BLaER1 treated with 17β-estradiol and CSF1 and Interleukin-3, amounts not matched to agents 10 nM and 100 nM (cell line): ENCODE results near the gene SLC41A3.

ENCODE experiments used
- H3K27ac ChIP-seq, 11 experiments: shearing (Covaris generic); formaldehyde crosslinking; 2 replicates each; pipeline ENCODE4 v1.8.1; 2022
- H3K27me3 ChIP-seq, 11 experiments: shearing (Covaris generic); formaldehyde crosslinking; 2 replicates each; pipeline ENCODE4 v1.8.1; 2022
- H3K36me3 ChIP-seq, 11 experiments: shearing (Covaris generic); formaldehyde crosslinking; 2 replicates each; pipeline ENCODE4 v1.8.1; 2022
- H3K4me1 ChIP-seq, 10 experiments: shearing (Covaris generic); formaldehyde crosslinking; 2 replicates each; pipeline ENCODE4 v1.8.1; 2022
- H3K4me2 ChIP-seq, 11 experiments: shearing (Covaris generic); formaldehyde crosslinking; 2 replicates each; pipeline ENCODE4 v1.8.1; 2022
- H3K4me3 ChIP-seq, 10 experiments: shearing (Covaris generic); formaldehyde crosslinking; 2 replicates each; pipeline ENCODE4 v1.8.1; 2022
- H3K9ac ChIP-seq, 11 experiments: shearing (Covaris generic); formaldehyde crosslinking; 2 replicates each; pipeline ENCODE4 v1.8.1; 2022
- H3K9me3 ChIP-seq, 11 experiments: shearing (Covaris generic); formaldehyde crosslinking; replicated peaks in 1 of 11; 2 replicates each; pipeline ENCODE4 v1.8.1; 2022
- H4K20me1 ChIP-seq, 11 experiments: shearing (Covaris generic); formaldehyde crosslinking; 2 replicates each; pipeline ENCODE4 v1.8.1; 2022
- Cebpa-rat ChIP-seq, 11 experiments: shearing (Covaris generic); IDR thresholded peaks; 2 replicates each; pipeline ENCODE4 v1.8.1; 2022

The SLC41A3 gene

DNA sequence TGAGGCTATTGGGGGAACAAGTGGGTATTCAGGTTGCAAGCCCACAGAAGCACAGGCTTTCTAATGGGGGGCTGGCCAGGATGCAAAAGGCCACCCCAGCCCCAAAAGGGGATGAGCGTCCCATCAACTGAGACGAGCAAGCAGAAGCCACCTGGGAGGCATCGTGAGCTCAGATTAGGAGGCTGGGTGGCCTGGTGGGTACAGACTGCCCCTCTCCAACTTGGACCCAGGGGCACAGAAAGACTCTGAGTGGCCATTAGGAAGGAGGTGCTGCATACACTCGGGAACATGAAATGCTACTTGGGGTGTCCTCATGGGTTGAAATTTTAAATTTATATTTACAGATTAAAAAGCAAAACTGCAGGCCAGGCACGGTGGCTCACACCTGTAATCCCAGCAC lies 29.1 kb downstream of the SLC41A3 start:
- H3K9me3 ChIP-seq, result no peaks in the 10 kb centered on the region
- no peak overlapping the region for H3K4me2 ChIP-seq
- peaks cover 0 to 18% (median 0%) of the 10 kb centered on the region in 11 experiments; a peak in 4 of 22 replicates for H3K36me3 ChIP-seq
- no peak overlapping the region for H3K4me3 ChIP-seq
- H3K9ac ChIP-seq, result no peak overlapping the region
- H3K4me1 ChIP-seq, result peaks cover 16 to 22% (median 17%) of the 10 kb centered on the region in 10 experiments
- H3K27ac ChIP-seq, result no peak overlapping the region
- H3K27me3 ChIP-seq, result no peaks in the 10 kb centered on the region
- peaks cover 0 to 9% (median 0%) of the 10 kb centered on the region in 11 experiments; a peak in 4 of 22 replicates for H4K20me1 ChIP-seq
- no peak for TF ChIP-seq Cebpa-rat (IDR thresholded peaks at IDR 0.05)

DNA sequence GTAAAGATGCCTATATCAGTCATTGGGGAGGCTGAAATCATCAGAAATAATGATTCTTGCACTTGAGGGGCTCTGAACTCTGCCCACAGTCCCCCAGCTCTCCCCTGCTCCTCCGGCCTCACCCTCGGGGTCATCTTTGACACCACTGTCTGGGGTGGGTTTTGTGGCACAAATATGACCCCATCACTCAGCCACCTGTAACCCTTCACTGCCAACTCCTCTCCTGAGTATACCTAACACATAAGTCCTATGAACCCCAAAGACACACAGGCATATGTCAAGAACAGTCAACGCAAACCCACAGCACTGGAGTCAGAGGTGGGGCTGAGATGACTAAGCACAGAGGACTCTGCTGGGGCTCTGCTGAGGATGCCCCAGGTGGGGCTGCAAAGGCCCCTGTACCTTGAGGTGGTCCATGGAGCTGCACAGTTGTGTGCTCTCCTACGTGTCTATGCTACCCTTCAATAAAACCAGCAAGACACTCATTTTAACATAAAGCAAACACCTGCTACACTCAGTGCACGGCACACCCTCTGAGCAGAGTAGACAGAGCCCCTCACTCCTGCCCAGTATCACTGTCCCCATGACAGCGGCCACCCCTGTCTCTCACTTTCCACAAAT lies 29.9 kb downstream of the SLC41A3 start:
- Histone ChIP-seq H3K4me2 (no peak overlapping the region), H3K36me3 (peaks cover 0 to 19% (median 0%) of the 10 kb centered on the region in 11 experiments; a peak in 5 of 22 replicates), H3K27me3 (no peaks in the 10 kb centered on the region), H4K20me1 (peaks cover 0 to 9% (median 0%) of the 10 kb centered on the region in 11 experiments; a peak in 3 of 22 replicates), H3K27ac (no peak overlapping the region), H3K9ac (no peak overlapping the region), H3K9me3 (no peaks in the 10 kb centered on the region), H3K4me1 (peaks cover 16 to 22% (median 17%) of the 10 kb centered on the region in 10 experiments), H3K4me3 (no peak overlapping the region)
- no peak for TF ChIP-seq Cebpa-rat (IDR thresholded peaks at IDR 0.05)

DNA sequence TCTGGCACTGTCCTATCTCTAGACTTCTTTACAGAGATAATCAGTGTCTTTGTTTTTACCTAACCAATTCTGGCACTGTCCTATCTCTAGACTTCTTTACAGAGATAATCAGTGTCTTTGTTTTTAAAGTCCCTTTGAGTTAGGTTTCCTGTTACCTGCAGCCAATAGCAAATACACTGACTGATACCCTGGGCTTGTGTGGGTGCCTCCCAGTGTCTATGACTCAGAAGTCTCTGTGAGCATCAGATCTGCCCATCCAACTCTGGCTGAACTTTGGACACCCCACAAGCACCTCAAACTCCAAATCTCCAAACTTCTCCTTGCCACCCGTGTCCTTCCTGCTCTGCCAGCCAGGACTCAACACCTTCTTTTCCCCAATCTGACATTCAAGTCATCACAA lies 30.4 kb downstream of the SLC41A3 start:
- Histone ChIP-seq H3K27ac (no peak overlapping the region), H3K27me3 (no peaks in the 10 kb centered on the region), H4K20me1 (peaks cover 0 to 9% (median 0%) of the 10 kb centered on the region in 11 experiments; a peak in 3 of 22 replicates), H3K4me1 (peaks cover 16 to 22% (median 17%) of the 10 kb centered on the region in 10 experiments), H3K9me3 (no peaks in the 10 kb centered on the region), H3K9ac (no peak overlapping the region), H3K4me2 (no peak overlapping the region), H3K36me3 (peaks cover 0 to 19% (median 0%) of the 10 kb centered on the region in 11 experiments; a peak in 5 of 22 replicates), H3K4me3 (no peak overlapping the region)
- no peak for TF ChIP-seq Cebpa-rat (IDR thresholded peaks at IDR 0.05)

DNA sequence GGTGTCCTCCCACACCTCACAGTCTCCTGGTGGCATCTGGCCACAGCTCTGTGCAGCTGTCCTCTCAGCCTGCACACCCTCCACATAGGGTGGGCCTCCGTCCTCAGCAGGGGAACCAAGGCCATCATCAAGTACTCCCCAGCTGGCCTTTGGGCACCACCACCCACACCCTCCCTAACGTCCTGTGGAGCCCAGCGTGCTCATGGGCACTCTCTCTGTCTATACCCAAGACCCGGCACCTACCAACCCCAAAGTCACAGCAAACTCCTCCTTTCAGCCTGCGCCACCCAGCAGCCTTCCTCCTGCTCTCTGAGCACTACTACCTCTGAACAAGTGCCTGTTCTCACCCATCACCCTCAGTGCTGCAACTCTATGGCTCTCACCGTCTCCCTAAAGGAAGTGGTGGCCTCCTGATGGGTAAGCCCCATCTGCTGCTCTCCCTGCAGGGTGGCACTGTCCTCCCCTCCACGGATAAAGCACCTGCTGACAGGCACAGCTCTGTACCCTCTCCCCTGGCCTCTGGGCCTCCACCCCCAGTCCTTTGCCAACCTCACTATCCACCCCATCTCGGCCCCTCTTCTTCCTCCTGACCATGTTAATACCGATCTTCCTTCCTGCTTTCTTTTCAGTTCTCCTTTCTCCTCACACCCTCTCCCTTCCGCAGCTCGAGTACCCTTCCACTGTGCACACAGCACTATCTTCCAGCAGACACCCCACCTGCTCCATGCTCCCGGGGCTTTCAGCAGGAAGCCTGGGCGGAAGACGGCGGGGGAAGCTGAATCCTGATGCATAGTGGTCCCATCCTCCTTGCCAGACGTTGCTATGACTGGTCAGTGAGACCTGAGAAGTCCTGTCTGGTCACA lies 31.5 kb downstream of the SLC41A3 start:
- Histone ChIP-seq H3K27ac (peak overlapping the region in 3 of 11 experiments; percentile 9 to 26 (median 17); a peak in 2 of 22 replicates), H3K4me2 (peak overlapping the region; percentile 62 to 82 (median 72))

DNA sequence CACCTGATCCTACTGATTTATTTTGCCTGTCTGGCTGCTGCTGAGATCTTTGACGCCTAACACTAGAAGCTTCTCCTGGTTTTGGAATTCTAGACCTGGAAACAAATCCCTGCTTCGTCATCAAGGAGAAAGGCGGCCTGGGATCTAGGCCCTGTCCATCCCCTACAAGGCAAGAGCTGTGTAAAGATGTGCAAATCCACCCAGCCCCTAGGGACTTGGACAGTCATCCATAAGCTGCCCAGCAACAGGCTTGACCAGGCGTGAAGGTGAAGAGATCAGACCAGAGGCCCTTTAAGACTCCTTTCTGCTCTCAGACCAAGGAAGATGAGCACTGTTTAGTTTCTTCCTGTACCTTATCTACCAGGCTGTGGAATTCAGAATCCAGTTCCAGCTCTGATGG lies 32.2 kb downstream of the SLC41A3 start:
- Histone ChIP-seq H3K9me3 (no peaks in the 10 kb centered on the region), H3K4me1 (peaks cover 16 to 18% (median 17%) of the 10 kb centered on the region in 10 experiments), H3K27me3 (no peaks in the 10 kb centered on the region), H3K27ac (peak overlapping the region in 2 of 11 experiments; percentile 9 to 17; a peak in 1 of 22 replicates), H4K20me1 (peaks cover 0 to 9% (median 0%) of the 10 kb centered on the region in 11 experiments; a peak in 3 of 22 replicates), H3K4me2 (peak overlapping the region; percentile 62 to 82 (median 72); a peak in 16 of 22 replicates), H3K4me3 (no peak overlapping the region), H3K36me3 (peaks cover 0 to 19% (median 0%) of the 10 kb centered on the region in 11 experiments; a peak in 6 of 22 replicates), H3K9ac (no peak overlapping the region)
- TF ChIP-seq Cebpa-rat (IDR thresholded peaks at IDR 0.05), result no peak

More for the DNA sequence above, 31.5 kb downstream of the SLC41A3 start:
- Histone ChIP-seq H3K36me3 (peaks cover 0 to 19% (median 0%) of the 10 kb centered on the region in 11 experiments; a peak in 5 of 22 replicates), H3K9ac (peak overlapping the region in 1 of 11 experiments; percentile 9; a peak in 1 of 22 replicates), H3K27me3 (no peaks in the 10 kb centered on the region), H3K9me3 (no peaks in the 10 kb centered on the region), H3K4me3 (no peak overlapping the region), H3K4me1 (peaks cover 16 to 22% (median 17%) of the 10 kb centered on the region in 10 experiments), H4K20me1 (peaks cover 0 to 9% (median 0%) of the 10 kb centered on the region in 11 experiments; a peak in 3 of 22 replicates)
- TF ChIP-seq Cebpa-rat (IDR thresholded peaks at IDR 0.05), result no peak

DNA sequence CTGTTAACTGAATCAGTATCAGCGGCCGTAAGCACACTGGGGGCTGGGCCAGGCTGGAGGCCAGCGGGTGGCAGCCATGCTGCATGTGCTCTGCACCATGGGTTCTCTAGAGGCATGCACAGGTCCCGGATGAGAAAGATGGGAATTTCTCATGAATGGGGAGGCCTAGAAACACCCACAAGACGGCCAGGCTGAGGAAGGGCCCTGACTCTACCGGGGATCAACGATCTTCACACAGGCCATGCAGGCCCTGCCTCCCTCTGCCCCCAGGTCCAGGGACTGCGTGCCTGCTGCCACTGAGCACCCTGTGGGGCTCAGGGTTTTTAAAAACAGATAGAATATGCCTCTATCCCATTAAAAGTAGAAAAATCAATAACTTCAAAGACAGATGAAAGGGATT lies 32.7 kb downstream of the SLC41A3 start:
- no peaks in the 10 kb centered on the region for H3K9me3 ChIP-seq
- no peak overlapping the region for H3K9ac ChIP-seq
- H3K36me3 ChIP-seq, result peaks cover 0 to 19% (median 0%) of the 10 kb centered on the region in 11 experiments; a peak in 6 of 22 replicates
- H4K20me1 ChIP-seq, result peaks cover 0 to 9% (median 0%) of the 10 kb centered on the region in 11 experiments; a peak in 1 of 22 replicates
- TF ChIP-seq Cebpa-rat (IDR thresholded peaks at IDR 0.05), result no peak
- H3K4me1 ChIP-seq, result peaks cover 16 to 18% (median 17%) of the 10 kb centered on the region in 10 experiments
- H3K4me3 ChIP-seq, result no peak overlapping the region
- no peak overlapping the region for H3K4me2 ChIP-seq
- no peaks in the 10 kb centered on the region for H3K27me3 ChIP-seq
- H3K27ac ChIP-seq, result no peak overlapping the region

DNA sequence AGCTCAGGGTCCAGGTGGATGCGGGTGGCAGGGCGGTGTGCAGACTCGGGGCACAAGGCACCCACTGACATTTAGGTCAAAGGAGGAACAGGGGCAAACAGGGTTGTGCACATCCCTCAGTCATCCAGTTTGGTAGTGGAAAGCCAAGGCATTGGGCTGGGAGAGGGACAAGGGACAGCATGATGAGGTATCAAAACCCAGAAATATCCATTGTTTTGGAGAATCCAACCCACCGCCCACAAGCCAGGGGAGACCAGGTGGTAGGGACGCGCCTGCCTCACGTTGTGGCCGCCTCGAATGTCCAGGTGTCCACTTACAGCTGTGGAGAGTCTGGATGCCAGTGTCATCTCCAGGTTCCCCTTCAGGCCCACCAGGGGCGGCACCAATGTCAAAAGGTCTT lies 33.3 kb downstream of the SLC41A3 start:
- Histone ChIP-seq H3K27ac (no peak overlapping the region), H3K36me3 (peaks cover 0 to 15% (median 0%) of the 10 kb centered on the region in 11 experiments; a peak in 6 of 22 replicates), H3K9me3 (no peaks in the 10 kb centered on the region), H3K4me2 (no peak overlapping the region), H3K4me3 (no peak overlapping the region), H4K20me1 (peaks cover 0 to 9% (median 0%) of the 10 kb centered on the region in 11 experiments; a peak in 1 of 22 replicates), H3K9ac (no peak overlapping the region), H3K4me1 (peaks cover 16 to 18% (median 17%) of the 10 kb centered on the region in 10 experiments), H3K27me3 (no peaks in the 10 kb centered on the region)
- no peak for TF ChIP-seq Cebpa-rat (IDR thresholded peaks at IDR 0.05)

DNA sequence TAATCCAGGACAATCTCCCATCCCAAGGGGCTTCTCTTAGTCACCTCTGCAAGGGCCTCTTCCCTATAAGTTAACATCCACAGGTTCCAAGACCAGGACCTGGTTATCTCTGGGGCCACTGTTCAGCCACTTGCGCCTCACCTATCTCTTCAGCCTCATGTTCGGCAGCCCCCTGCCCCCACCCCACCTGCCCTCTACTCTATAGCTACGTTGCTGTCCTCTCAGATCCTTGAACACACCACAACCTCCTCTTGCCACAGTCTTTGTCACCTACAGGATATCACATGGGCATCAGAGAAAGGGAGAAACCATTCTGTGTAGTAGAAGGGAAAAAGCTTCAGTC lies 33.9 kb downstream of the SLC41A3 start:
- no peak for TF ChIP-seq Cebpa-rat (IDR thresholded peaks at IDR 0.05)
- Histone ChIP-seq H3K4me3 (no peak overlapping the region), H3K9me3 (no peaks in the 10 kb centered on the region), H3K36me3 (peaks cover 0 to 12% (median 0%) of the 10 kb centered on the region in 11 experiments; a peak in 6 of 22 replicates), H3K4me1 (peaks cover 16 to 18% (median 17%) of the 10 kb centered on the region in 10 experiments), H3K27me3 (no peaks in the 10 kb centered on the region), H3K27ac (no peak overlapping the region), H3K9ac (no peak overlapping the region), H3K4me2 (no peak overlapping the region), H4K20me1 (peaks cover 0 to 9% (median 0%) of the 10 kb centered on the region in 11 experiments; a peak in 1 of 22 replicates)
